H9 (cell line): ENCODE results near the gene SLC4A7. TPM values are rescaled to one million over a fixed set of nuclear protein-coding genes. Genes with fewer than 3 reads are reported as not detected.

Experiments
- DNase-seq: peaks from one replicate; pipeline ENCODE4 v3.0.0-alpha.2; 2017
- H2AFZ ChIP-seq: one replicate; pipeline ENCODE4 v1.6.1; 2013; ENCODE audit warnings: mild to moderate bottlenecking, low read length, control low read depth, moderate library complexity
- H2AK5ac ChIP-seq: 2 replicates; pipeline ENCODE4 v1.6.1; 2013; ENCODE audit warnings: low read length, control low read depth, mixed read lengths; ENCODE audit not compliant: insufficient read length
- H2BK120ac ChIP-seq: one replicate; pipeline ENCODE4 v1.6.1; 2013; ENCODE audit warnings: low read depth, mild to moderate bottlenecking, low read length, control low read depth, inconsistent platforms; ENCODE audit not compliant: poor library complexity, severe bottlenecking
- H2BK12ac ChIP-seq: 2 replicates; pipeline ENCODE4 v1.6.1; 2013; ENCODE audit warnings: low read length, control low read depth, mixed read lengths, low read depth; ENCODE audit not compliant: insufficient read length
- H2BK15ac ChIP-seq: 2 replicates; pipeline ENCODE4 v1.6.1; 2013; ENCODE audit warnings: low read depth, low read length, control low read depth
- H2BK20ac ChIP-seq: one replicate; pipeline ENCODE4 v1.6.1; 2013; ENCODE audit warnings: low read depth, mild to moderate bottlenecking, low read length, control low read depth, inconsistent platforms; ENCODE audit not compliant: poor library complexity, severe bottlenecking
- H2BK5ac ChIP-seq: 2 replicates; pipeline ENCODE4 v1.6.1; 2013; ENCODE audit warnings: low read length, control low read depth, mixed read lengths; ENCODE audit not compliant: insufficient read length
- H3K14ac ChIP-seq: 2 replicates; pipeline ENCODE4 v1.6.1; 2013; ENCODE audit warnings: low read length, control low read depth; ENCODE audit not compliant: insufficient read depth
- H3K18ac ChIP-seq: 2 replicates; pipeline ENCODE4 v1.6.1; 2013; ENCODE audit warnings: low read depth, mild to moderate bottlenecking, mixed read lengths, low read length, control low read depth; ENCODE audit not compliant: insufficient read length
- H3K23ac ChIP-seq: 2 replicates; pipeline ENCODE4 v1.6.1; 2013; ENCODE audit warnings: low read length, control low read depth, mixed read lengths, low read depth; ENCODE audit not compliant: insufficient read length
- H3K23me2 ChIP-seq: 2 replicates; pipeline ENCODE4 v1.6.1; 2013; ENCODE audit warnings: low read depth, mild to moderate bottlenecking, mixed read lengths, low read length, control low read depth; ENCODE audit not compliant: insufficient read length, poor library complexity, severe bottlenecking
- H3K27ac ChIP-seq: 2 replicates; pipeline ENCODE4 v1.5.1; 2013; ENCODE audit warnings: low read length, control low read depth, mixed read lengths, low read depth; ENCODE audit not compliant: insufficient read length
- H3K27me3 ChIP-seq: 2 replicates; pipeline ENCODE4 v1.6.1; 2013; ENCODE audit warnings: low read length, control low read depth, inconsistent platforms; ENCODE audit not compliant: insufficient read depth
- H3K4ac ChIP-seq: 2 replicates; pipeline ENCODE4 v1.6.1; 2013; ENCODE audit warnings: low read depth, mild to moderate bottlenecking, control low read depth, inconsistent platforms, low read length, moderate library complexity
- H3K4me1 ChIP-seq: 2 replicates; pipeline ENCODE4 v1.6.1; 2013; ENCODE audit warnings: low read length, control low read depth, inconsistent platforms; ENCODE audit not compliant: insufficient read depth
- H3K4me2 ChIP-seq: 2 replicates; pipeline ENCODE4 v1.6.1; 2013; ENCODE audit warnings: low read length, control low read depth, mixed read lengths; ENCODE audit not compliant: insufficient read length, insufficient read depth
- H3K56ac ChIP-seq: 2 replicates; pipeline ENCODE4 v1.6.1; 2013; ENCODE audit warnings: low read depth, mild to moderate bottlenecking, mixed read lengths, low read length, control low read depth; ENCODE audit not compliant: insufficient read length
- H3K79me1 ChIP-seq: 2 replicates; pipeline ENCODE4 v1.6.1; 2013; ENCODE audit warnings: low read depth, mild to moderate bottlenecking, moderate library complexity, low read length, control low read depth, inconsistent platforms; ENCODE audit not compliant: insufficient read depth, poor library complexity, severe bottlenecking
- H3K79me2 ChIP-seq: 2 replicates; pipeline ENCODE4 v1.6.1; 2013; ENCODE audit warnings: low read length, control low read depth, inconsistent platforms; ENCODE audit not compliant: insufficient read depth
- H3K9ac ChIP-seq: 2 replicates; pipeline ENCODE4 v1.6.1; 2013; ENCODE audit warnings: low read length, control low read depth, mixed read lengths; ENCODE audit not compliant: insufficient read length; ENCODE audit errors: extremely low read depth
- H3K9me3 ChIP-seq: one replicate; pipeline ENCODE4 v1.6.1; 2013; ENCODE audit warnings: low read depth, low read length, inconsistent platforms; ENCODE audit not compliant: control insufficient read depth
- H3T11ph ChIP-seq: one replicate; pipeline ENCODE4 v1.6.1; 2013; ENCODE audit warnings: mild to moderate bottlenecking, low read length, control low read depth, inconsistent platforms
- H4K20me1 ChIP-seq: one replicate; pipeline ENCODE4 v1.6.1; 2013; ENCODE audit not compliant: control insufficient read depth, insufficient read length, insufficient read depth
- H4K5ac ChIP-seq: 2 replicates; pipeline ENCODE4 v1.6.1; 2013; ENCODE audit warnings: low read depth, mild to moderate bottlenecking, mixed read lengths, low read length, control low read depth; ENCODE audit not compliant: insufficient read length
- H4K8ac ChIP-seq: replicated peaks from 2 replicates; pipeline ENCODE4 v1.6.1; 2013; ENCODE audit warnings: low read length, control low read depth, mixed read lengths, low read depth; ENCODE audit not compliant: insufficient read length
- H4K91ac ChIP-seq: 2 replicates; pipeline ENCODE4 v1.6.1; 2013; ENCODE audit warnings: low read depth, mild to moderate bottlenecking, moderate library complexity, mixed read lengths, low read length, control low read depth; ENCODE audit not compliant: insufficient read length
- H3K27ac Mint-ChIP-seq, 3 experiments: 2 replicates in 2 of 3; 3 replicates in 1 of 3; pipeline ENCODE4 v1.8.0; 2020 to 2021; ENCODE audit warnings: mixed read lengths in 3 of 3, mild to moderate bottlenecking in 1 of 3, moderate library complexity in 1 of 3
- H3K27me3 Mint-ChIP-seq: 2 replicates; pipeline ENCODE4 v1.8.0; 2021; ENCODE audit warnings: low read depth, mild to moderate bottlenecking, moderate library complexity, mixed read lengths
- H3K36me3 Mint-ChIP-seq, 3 experiments: 2 replicates in 2 of 3; 3 replicates in 1 of 3; pipeline ENCODE4 v1.8.0; 2020 to 2021; ENCODE audit warnings: low read depth in 3 of 3, mixed read lengths in 3 of 3; ENCODE audit not compliant: insufficient read depth in 1 of 3
- H3K4me1 Mint-ChIP-seq, 2 experiments: 2 replicates each; pipeline ENCODE4 v1.8.0; 2020; ENCODE audit warnings: mixed read lengths in 2 of 2
- H3K4me3 Mint-ChIP-seq, 2 experiments: 2 replicates in 1 of 2; 3 replicates in 1 of 2; pipeline ENCODE4 v1.8.0; 2020 to 2021; ENCODE audit warnings: mild to moderate bottlenecking in 2 of 2, mixed read lengths in 2 of 2, moderate library complexity in 1 of 2
- H3K9me3 Mint-ChIP-seq, 2 experiments: 2 replicates in 1 of 2; 3 replicates in 1 of 2; pipeline ENCODE4 v1.8.0; 2020; ENCODE audit warnings: mild to moderate bottlenecking in 2 of 2, mixed read lengths in 2 of 2, moderate library complexity in 1 of 2
- WGBS: extraction: QIAGEN DNeasy Blood & Tissue Kit; methylation state at CpG from one replicate; pipeline ENCODE4 v1.1.7; 2013; ENCODE audit warnings: missing lambda C conversion rate, low lambda C conversion rate, mixed read lengths; ENCODE audit not compliant: insufficient read length; ENCODE audit errors: extremely low coverage; 5-methylcytosine and 5-hydroxymethylcytosine counted together
- total RNA-seq: library from RNA; stranded (reverse); gene quantifications from 2 replicates; pipeline ENCODE4 v1.2.1, GENCODE V29; 2021
- TF ChIP-seq, protein P1 (sequence below): fragments of 200-600 bp; sonication (generic); conservative IDR thresholded peaks from 3 replicates; pipeline ENCODE4 v1.8.0; 2021; ENCODE audit warnings: antibody characterized with exemption, mild to moderate bottlenecking

Gene SLC4A7
- total RNA-seq, 1 experiment from 2014 or later, result 46.1 TPM

GRCh38 chr3:27360113-27361078, 123.8 kb downstream of the SLC4A7 start:
- H3K79me2 ChIP-seq, result no peaks in the 10 kb centered on the region
- H3K4me1 ChIP-seq, result peaks cover 3% of the 10 kb centered on the region; the same call in 1 of the 2 replicates
- H2BK5ac ChIP-seq, result no peak overlapping the region
- H4K5ac ChIP-seq, result no peak overlapping the region
- no peak for DNase-seq
- Mint-ChIP-seq H3K4me3 (no peak overlapping the region), H3K27ac (no peak overlapping the region), H3K27me3 (no peaks in the 10 kb centered on the region), H3K4me1 (peaks cover 11 to 14% of the 10 kb centered on the region in 2 experiments), H3K9me3 (no peaks in the 10 kb centered on the region), H3K36me3 (peaks cover 0 to 2% (median 0%) of the 10 kb centered on the region in 3 experiments; a peak in 1 of 7 replicates)
- H3K14ac ChIP-seq, result no peak overlapping the region
- H3K23me2 ChIP-seq, result no peaks in the 10 kb centered on the region
- H2BK15ac ChIP-seq, result no peak overlapping the region
- H2BK120ac ChIP-seq, result no peak overlapping the region
- no CpG with 5 or more reads among the region's 7 CpGs for WGBS
- H4K20me1 ChIP-seq, result no peaks in the 10 kb centered on the region
- H3T11ph ChIP-seq, result no peak overlapping the region
- H2BK12ac ChIP-seq, result no peak overlapping the region
- H2AK5ac ChIP-seq, result no peak overlapping the region
- no peak overlapping the region for H3K56ac ChIP-seq
- H3K9me3 ChIP-seq, result no peaks in the 10 kb centered on the region
- no peak overlapping the region for H2AFZ ChIP-seq
- no peak overlapping the region for H3K27ac ChIP-seq
- H4K91ac ChIP-seq, result no peak overlapping the region
- H2BK20ac ChIP-seq, result no peak overlapping the region
- TF ChIP-seq, protein P1, sequence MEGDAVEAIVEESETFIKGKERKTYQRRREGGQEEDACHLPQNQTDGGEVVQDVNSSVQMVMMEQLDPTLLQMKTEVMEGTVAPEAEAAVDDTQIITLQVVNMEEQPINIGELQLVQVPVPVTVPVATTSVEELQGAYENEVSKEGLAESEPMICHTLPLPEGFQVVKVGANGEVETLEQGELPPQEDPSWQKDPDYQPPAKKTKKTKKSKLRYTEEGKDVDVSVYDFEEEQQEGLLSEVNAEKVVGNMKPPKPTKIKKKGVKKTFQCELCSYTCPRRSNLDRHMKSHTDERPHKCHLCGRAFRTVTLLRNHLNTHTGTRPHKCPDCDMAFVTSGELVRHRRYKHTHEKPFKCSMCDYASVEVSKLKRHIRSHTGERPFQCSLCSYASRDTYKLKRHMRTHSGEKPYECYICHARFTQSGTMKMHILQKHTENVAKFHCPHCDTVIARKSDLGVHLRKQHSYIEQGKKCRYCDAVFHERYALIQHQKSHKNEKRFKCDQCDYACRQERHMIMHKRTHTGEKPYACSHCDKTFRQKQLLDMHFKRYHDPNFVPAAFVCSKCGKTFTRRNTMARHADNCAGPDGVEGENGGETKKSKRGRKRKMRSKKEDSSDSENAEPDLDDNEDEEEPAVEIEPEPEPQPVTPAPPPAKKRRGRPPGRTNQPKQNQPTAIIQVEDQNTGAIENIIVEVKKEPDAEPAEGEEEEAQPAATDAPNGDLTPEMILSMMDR, result no peak
- H3K18ac ChIP-seq, result no peak overlapping the region
- no peak overlapping the region for H3K9ac ChIP-seq
- no peak overlapping the region for H4K8ac ChIP-seq
- no peak overlapping the region for H3K4ac ChIP-seq
- H3K23ac ChIP-seq, result no peak overlapping the region
- H3K4me2 ChIP-seq, result no peak overlapping the region
- H3K27me3 ChIP-seq, result no peaks in the 10 kb centered on the region
- no peaks in the 10 kb centered on the region for H3K79me1 ChIP-seq
